Measurements from ENCODE around the gene GLYATL3.

GLYATL3 gene

DNA sequence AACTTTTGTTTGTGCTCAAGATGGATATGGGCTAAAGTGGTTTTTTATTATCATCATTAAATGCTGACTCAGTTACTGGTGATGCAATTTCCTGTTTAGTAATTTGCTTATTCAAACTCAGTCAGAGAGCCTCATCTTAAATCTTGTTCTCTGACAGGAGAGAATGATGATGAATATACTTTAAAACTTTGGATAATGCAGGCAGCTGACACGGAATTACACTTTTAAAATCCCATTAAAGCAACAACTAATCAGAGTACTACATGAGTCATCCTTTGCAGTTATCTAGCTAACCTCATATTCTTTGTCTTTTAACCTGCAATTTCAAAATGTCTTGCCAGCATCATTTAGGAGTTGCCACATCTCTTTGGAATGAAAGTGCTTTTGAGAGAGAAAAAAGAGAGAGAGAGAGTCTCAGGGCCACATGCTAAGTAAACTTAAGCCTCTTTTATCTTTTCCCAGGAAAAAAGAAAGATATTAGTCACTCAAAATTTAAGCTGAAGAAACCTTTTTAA is 41.5 kb downstream of the GLYATL3 start:
- TF ChIP-seq PAX5 (IDR thresholded peaks at IDR 0.05; ENCODE audit: insufficient read depth, low read length, severe bottlenecking) (no peak), POLR2A (IDR thresholded peaks at IDR 0.05; ENCODE audit: low read depth, low read length) (no peak), POLR2AphosphoS5 (IDR thresholded peaks at IDR 0.05; ENCODE audit: low read depth, low read length) (no peak)
- no peak for FAIRE-seq
- DNase-seq (ENCODE audit: insufficient read length, low spot score), result no peak

DNA sequence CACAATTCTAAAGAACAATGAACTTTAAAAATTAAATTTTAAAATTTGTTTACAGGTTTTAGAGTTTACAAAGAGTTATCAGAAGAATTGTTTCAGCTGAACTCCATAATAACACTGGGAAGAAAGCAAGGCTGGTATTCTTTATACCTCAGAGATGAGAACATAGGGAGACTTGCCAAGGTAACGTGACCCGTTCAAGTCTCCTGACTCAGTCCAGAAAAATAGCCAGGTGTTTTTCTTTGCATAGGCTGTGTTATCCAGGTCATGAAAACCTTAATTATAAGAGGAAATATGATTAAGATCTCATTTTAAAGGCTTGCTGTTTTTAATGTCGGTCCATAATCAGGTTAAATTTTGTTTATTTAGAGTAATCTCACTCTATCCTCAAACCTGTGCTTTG is 42.2 kb downstream of the GLYATL3 start:
- FAIRE-seq (no peak), DNase-seq (ENCODE audit: insufficient read length, low spot score) (no peak)
- TF ChIP-seq POU2F2 (IDR thresholded peaks at IDR 0.05; ENCODE audit: low read depth, low read length) (no peak), POLR2AphosphoS5 (IDR thresholded peaks at IDR 0.05; ENCODE audit: low read depth, low read length) (no peak), TAF1 (IDR thresholded peaks at IDR 0.05; ENCODE audit: low read depth, low read length) (no peak), POLR2A (IDR thresholded peaks at IDR 0.05; ENCODE audit: low read depth, low read length) (no peak), SPI1 (IDR thresholded peaks at IDR 0.05; ENCODE audit: low read depth, low read length) (no peak), PAX5 (IDR thresholded peaks at IDR 0.05; ENCODE audit: insufficient read depth, low read length, severe bottlenecking) (no peak)

DNA sequence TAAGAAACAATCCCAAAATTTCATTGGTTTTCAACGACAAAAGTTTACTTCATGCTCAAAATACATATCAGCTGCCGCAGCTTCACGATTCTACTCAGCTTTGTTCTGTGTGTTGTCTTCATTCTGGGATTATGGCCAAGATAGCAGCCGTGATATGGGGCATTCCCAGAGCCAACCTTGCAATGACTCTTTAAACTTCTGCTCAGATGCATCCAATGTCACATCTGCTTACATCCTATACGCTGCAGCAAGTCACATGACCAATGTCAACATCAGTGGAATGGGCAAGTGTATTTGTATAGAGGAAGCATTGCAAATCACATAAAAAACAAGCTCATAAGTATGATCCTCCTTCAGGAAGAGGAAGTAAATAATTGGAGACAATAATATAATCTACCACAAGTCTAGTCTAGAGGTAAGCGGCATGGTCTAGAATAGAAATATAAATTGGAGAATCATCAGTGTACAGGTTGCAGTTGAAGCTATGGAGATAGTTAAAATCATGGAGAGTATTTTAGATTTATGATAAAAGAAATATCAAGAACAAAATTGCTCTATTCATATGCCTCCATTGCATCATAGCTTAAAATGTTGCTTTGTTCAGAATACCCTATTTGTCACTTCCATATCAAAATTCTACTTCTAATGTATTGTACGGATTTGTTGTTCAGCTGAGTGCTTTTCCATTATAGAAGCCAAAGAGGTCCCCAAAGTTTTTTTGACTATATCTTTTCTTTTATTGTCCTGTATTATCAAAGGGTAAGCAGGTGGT is 43.5 kb downstream of the GLYATL3 start:
- DNase-seq (ENCODE audit: insufficient read length, low spot score) (no peak), FAIRE-seq (no peak)

DNA sequence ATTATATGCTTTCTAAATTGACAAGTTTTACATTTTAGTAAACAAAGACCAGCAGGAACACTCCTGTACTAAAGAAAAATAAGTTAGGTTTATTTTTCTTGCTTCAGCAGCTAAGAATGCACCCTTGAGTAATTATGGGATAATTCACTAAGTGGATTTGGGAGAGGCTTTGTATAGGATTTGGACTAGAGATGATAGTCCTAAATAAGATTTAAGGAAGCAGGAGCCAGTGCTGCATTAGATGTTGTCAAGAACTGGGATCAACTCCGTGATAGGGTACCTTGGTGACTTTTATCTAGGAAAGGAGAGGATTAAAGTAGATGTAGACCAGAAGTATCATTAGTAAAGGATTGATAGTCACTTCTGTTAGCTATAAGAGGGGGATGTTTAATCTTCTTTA is 46.6 kb downstream of the GLYATL3 start:
- DNase-seq (ENCODE audit: insufficient read length, low spot score) (no peak), FAIRE-seq (no peak)
- no peak for TF ChIP-seq POLR2A (IDR thresholded peaks at IDR 0.05; ENCODE audit: low read depth, low read length)
- no peak for TF ChIP-seq POLR2AphosphoS5 (IDR thresholded peaks at IDR 0.05; ENCODE audit: low read depth, low read length)
- TF ChIP-seq POU2F2 (IDR thresholded peaks at IDR 0.05; ENCODE audit: low read depth, low read length), result no peak
- no peak for TF ChIP-seq TAF1 (IDR thresholded peaks at IDR 0.05; ENCODE audit: low read depth, low read length)
- no peak for TF ChIP-seq SPI1 (IDR thresholded peaks at IDR 0.05; ENCODE audit: low read depth, low read length)
- no peak for TF ChIP-seq PAX5 (IDR thresholded peaks at IDR 0.05; ENCODE audit: insufficient read depth, low read length, severe bottlenecking)

More for the DNA sequence above, 43.5 kb downstream of the GLYATL3 start:
- TF ChIP-seq TAF1 (IDR thresholded peaks at IDR 0.05; ENCODE audit: low read depth, low read length) (no peak), POLR2AphosphoS5 (IDR thresholded peaks at IDR 0.05; ENCODE audit: low read depth, low read length) (no peak), PAX5 (IDR thresholded peaks at IDR 0.05; ENCODE audit: insufficient read depth, low read length, severe bottlenecking) (no peak), POU2F2 (IDR thresholded peaks at IDR 0.05; ENCODE audit: low read depth, low read length) (no peak), POLR2A (IDR thresholded peaks at IDR 0.05; ENCODE audit: low read depth, low read length) (no peak), SPI1 (IDR thresholded peaks at IDR 0.05; ENCODE audit: low read depth, low read length) (no peak)

DNA sequence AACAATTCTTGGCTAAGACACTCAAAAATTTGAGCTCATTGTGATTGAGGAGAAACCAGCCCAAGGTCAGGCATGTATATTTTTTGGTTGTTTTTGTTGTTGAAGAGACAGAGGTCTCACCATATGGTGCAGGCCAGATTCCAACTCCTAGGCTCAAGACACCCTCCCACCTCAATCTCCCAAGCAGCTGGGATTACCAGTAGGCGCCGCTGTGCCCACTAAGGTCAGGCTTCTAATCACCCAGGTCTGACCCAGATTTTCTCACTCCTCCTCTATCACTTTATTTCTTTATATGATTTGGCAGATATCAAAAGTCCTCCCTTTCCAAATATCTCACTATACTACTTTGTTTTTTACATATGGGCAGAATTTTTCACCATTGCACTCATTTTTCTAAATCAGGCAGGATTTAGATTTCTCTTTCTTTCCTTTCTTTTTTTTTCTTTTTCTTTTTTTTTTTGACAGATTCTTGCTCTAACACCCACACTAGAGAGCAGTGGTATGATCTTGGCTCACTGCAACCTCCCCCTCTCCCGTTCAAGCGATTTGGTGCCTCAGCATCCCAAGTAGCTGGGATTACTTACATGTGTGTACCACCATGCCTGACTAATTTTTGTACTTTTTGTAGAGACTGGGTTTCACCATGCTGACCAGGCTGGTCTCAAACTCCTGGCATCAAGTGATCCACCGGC is 49.0 kb downstream of the GLYATL3 start:
- DNase-seq (ENCODE audit: insufficient read length, low spot score) (no peak), FAIRE-seq (no peak)
- TF ChIP-seq TAF1 (IDR thresholded peaks at IDR 0.05; ENCODE audit: low read depth, low read length), result no peak
- TF ChIP-seq PAX5 (IDR thresholded peaks at IDR 0.05; ENCODE audit: insufficient read depth, low read length, severe bottlenecking), result no peak

DNA sequence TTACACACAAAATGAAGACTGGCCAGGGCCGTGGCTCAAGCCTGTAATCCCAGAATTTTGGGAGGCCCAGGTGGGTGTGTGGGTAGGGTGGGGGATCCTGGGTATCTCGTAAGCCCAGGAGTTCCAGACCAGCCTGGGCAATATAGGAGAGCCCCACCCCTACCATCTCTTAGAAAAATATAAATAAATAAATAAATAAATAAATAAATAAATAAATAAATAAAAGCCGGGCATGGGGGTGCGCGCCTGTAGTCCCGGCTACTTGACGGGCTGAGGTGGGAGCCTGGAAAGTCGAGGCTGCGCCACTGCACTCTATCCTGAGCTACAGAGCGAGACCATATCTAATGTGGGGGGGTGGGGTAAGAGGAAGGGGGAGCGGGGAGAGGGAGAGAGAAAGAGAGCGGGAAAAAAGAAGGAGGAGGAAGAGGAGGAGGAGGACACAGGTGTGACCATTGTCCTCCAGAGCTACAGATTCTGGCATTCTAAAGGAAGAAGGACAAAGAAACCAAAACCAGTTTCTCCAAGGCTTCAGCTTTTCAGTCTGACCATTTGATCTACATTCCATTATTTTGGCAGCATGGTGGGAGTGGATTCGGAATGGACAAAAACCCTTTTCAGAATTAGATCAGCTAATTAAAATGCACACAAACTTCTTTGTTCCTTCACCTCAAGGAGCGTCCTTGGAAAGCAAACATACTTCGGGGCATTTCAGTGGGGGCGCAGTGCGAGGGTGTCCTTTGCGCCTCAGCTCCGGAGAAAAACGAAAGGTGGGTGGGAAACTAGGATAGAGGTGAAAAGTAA is 50.2 kb downstream of the GLYATL3 start:
- FAIRE-seq, result no peak
- DNase-seq (ENCODE audit: insufficient read length, low spot score), result no peak
- no peak for TF ChIP-seq PAX5 (IDR thresholded peaks at IDR 0.05; ENCODE audit: insufficient read depth, low read length, severe bottlenecking)
- no peak for TF ChIP-seq POU2F2 (IDR thresholded peaks at IDR 0.05; ENCODE audit: low read depth, low read length)
- no peak for TF ChIP-seq POLR2A (IDR thresholded peaks at IDR 0.05; ENCODE audit: low read depth, low read length)
- TF ChIP-seq TAF1 (IDR thresholded peaks at IDR 0.05; ENCODE audit: low read depth, low read length), result no peak
- no peak for TF ChIP-seq POLR2AphosphoS5 (IDR thresholded peaks at IDR 0.05; ENCODE audit: low read depth, low read length)
- no peak for TF ChIP-seq SPI1 (IDR thresholded peaks at IDR 0.05; ENCODE audit: low read depth, low read length)

DNA sequence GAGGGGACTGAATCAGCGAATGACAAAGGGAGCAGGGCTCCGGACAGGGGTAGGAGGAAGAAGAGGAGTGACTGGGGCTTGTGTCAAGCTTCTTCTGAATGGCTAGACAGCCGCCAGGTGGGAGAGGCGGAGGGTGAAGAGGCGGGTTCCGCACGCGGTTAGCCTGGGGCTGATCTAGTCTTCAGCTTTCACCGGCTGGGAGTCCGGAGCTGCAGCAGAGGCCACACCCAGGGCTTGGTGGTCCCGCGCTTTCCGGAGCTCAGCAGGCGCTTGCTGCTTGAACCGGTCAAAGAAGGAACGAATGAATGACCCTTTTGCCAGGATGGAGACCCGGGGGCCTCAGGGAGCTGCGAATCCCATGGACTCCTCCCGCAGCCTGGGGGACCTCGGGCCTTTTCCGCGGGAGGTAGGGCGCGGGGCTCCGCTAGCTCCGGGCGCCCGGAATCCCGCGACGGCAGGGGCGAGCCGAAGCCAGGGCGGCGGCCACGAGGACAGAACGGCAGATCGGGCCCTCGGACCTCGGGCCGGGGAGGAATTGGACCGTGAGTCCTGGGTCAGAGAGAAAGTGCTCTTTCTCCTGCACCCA is 50.9 kb downstream of the GLYATL3 start, which contains the start of gene C6orf141:
Gene C6orf141, plus strand, starts transcription at position 177 of the 586 bp plus-strand sequence. Its CDS starts 125 bp downstream, at position 302.
- DNase-seq (ENCODE audit: insufficient read length, low spot score), result peak; percentile 50
- peak; percentile 45 for FAIRE-seq
- no peak for TF ChIP-seq SPI1 (IDR thresholded peaks at IDR 0.05; ENCODE audit: low read depth, low read length)

DNA sequence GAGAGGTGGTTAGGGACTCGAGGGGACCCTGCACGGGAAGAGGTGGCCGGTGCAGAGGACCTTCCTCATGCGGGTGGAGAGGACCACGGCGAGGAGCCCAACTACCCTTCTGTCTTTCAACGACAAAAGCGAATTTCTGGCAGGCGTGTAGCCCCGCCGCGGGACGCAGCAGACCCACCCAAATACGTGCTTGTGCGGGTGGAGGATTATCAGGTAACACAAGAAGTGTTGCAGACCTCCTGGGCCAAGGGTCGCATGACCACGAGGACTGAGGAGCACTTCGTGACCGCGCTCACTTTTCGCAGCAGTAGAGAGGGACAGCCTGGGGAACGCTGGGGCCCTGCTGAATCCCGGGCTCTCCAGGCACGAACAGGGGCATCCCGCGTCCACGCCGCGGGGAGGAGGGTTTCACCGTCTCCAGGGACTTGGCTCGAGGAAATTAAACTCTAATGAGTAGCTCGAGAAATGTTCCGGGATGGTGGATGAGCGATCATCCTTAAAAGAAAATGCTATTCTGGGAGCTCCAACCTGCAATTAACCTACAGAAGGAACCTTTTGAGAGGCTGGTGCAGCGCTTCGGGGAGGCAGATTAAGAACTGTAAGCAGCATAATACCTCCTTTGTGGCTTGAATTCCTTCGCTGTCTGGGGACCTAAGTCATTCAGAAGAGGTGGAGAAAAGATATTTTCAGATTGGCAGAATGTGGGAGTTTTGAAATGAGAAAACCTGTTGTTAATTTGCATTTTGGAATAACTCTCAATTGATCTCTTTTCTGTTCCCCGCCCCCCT is 51.5 kb downstream of the GLYATL3 start:
- TF ChIP-seq POU2F2 (IDR thresholded peaks at IDR 0.05; ENCODE audit: low read depth, low read length) (no peak), PAX5 (IDR thresholded peaks at IDR 0.05; ENCODE audit: insufficient read depth, low read length, severe bottlenecking) (no peak), POLR2A (IDR thresholded peaks at IDR 0.05; ENCODE audit: low read depth, low read length) (no peak), POLR2AphosphoS5 (IDR thresholded peaks at IDR 0.05; ENCODE audit: low read depth, low read length) (no peak), TAF1 (IDR thresholded peaks at IDR 0.05; ENCODE audit: low read depth, low read length) (no peak), SPI1 (IDR thresholded peaks at IDR 0.05; ENCODE audit: low read depth, low read length) (no peak)
- DNase-seq (ENCODE audit: insufficient read length, low spot score), result peak; percentile 6
- FAIRE-seq, result no peak

DNA sequence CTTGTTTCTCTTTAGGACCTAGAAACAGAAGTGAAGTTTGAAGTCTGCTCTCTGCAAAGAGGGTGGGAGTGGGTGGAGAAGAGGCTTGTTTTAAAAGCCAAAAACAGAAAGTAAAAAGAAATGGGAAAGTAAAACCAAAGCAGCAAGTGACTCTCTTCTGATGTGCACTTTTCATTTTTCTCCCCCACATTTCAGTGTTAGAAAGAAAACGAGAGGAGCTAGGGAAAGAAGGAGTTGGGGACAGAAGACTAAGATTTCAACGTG is 52.1 kb downstream of the GLYATL3 start:
- TF ChIP-seq POLR2AphosphoS5 (IDR thresholded peaks at IDR 0.05; ENCODE audit: low read depth, low read length), result no peak
- TF ChIP-seq TAF1 (IDR thresholded peaks at IDR 0.05; ENCODE audit: low read depth, low read length), result no peak
- no peak for TF ChIP-seq PAX5 (IDR thresholded peaks at IDR 0.05; ENCODE audit: insufficient read depth, low read length, severe bottlenecking)
- no peak for TF ChIP-seq SPI1 (IDR thresholded peaks at IDR 0.05; ENCODE audit: low read depth, low read length)
- TF ChIP-seq POLR2A (IDR thresholded peaks at IDR 0.05; ENCODE audit: low read depth, low read length), result no peak
- no peak for TF ChIP-seq POU2F2 (IDR thresholded peaks at IDR 0.05; ENCODE audit: low read depth, low read length)
- DNase-seq (ENCODE audit: insufficient read length, low spot score) (peak; percentile 5), FAIRE-seq (no peak)

All from GM12891 (cell line).